GM21423 (cell line): Measurements from ENCODE around the gene HEPHL1.
A peak's percentile ranks its signal among the peaks of the same experiment; 100 is the strongest.
"Not testable (repeated sequence)": the region's sequence is repeated elsewhere in the genome, so short reads cannot be mapped to it uniquely, and the experiment has no call there.

Source experiments
- ATAC-seq: cut with Tn5 transposase; IDR thresholded peaks from one replicate; pipeline ENCODE4 v1.9.1; 2021; ENCODE audit warnings: mild to moderate bottlenecking, moderate library complexity; ENCODE audit not compliant: unreplicated experiment

HEPHL1 gene

GRCh38 chr11:94077552-94078293, 56.6 kb downstream of the HEPHL1 start:
- no peak for ATAC-seq

DNA sequence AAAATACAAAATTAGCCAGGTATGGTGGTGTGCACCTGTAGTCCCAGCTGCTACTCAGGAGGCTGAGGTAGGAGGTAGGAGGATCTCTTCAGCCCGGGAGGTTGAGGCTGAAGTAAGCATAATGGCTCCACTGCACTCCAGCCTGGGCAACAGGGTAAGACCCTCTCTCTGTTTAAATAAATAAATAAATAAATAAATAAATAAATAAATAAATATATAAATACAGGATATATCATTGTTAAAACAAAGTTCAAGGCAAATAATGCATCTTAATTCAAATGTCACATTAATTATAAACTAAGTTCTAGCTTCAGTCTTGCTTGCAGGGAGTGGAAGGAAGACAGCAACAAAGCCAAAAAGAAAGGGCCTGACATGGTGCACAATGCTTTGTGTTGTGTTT, 63.0 kb downstream of the HEPHL1 start:
- ATAC-seq, result no peak

DNA sequence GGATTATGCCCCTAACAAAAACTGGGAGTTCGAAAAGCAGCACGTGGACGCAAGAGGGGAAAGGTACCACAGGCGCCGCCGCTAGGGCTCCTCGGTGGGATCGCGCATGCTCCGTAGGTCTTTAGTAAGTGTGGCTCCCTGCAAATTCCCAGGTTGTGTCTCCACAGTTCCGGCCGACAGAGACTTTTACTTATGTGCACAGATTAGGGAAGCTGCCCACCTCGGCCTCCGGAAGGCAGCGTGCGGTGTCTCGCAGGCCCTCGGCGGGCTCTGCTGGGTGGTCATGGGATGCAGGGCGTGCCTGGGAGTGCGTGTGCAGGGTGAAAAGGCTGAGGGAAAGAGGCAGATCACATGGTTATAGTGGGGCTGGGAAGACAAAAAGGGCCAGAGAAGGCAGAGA, 67.8 kb downstream of the HEPHL1 start:
- no peak for ATAC-seq

- ATAC-seq, result no peak
Measured at GRCh38 chr11:94089341-94089740, 68.2 kb downstream of the HEPHL1 start.

DNA sequence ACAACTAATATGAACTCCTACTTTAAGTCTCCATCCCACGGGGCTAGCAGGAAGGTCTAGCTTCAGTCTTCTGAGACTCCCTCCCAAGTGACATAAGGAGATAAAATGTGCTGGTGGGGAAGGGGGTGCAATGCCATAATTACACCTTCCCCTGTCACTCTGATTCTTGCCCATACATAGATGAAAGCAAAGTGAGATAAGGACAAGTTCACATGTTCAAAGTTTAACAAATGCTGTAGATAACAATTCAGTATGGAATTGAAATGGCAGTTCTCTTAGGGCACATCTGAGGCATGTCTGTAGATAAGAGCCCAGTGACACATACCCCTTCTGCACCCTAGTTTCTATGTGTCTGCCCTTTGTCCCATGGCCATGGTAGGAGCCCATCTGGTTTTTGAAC, 69.2 kb downstream of the HEPHL1 start:
- no peak for ATAC-seq

- no peak for ATAC-seq
Measured at GRCh38 chr11:94091091-94091490, 69.9 kb downstream of the HEPHL1 start.

GRCh38 chr11:94100253-94100652, 79.1 kb downstream of the HEPHL1 start:
- no peak for ATAC-seq

- ATAC-seq, result no peak
Measured at GRCh38 chr11:94103471-94103870, 82.3 kb downstream of the HEPHL1 start.

- no peak for ATAC-seq
Measured at GRCh38 chr11:94104734-94105133, 83.6 kb downstream of the HEPHL1 start.

GRCh38 chr11:94106716-94107115, 85.6 kb downstream of the HEPHL1 start:
- ATAC-seq, result no peak

GRCh38 chr11:94107363-94107762, 86.2 kb downstream of the HEPHL1 start:
- no peak for ATAC-seq

GRCh38 chr11:94111241-94111640, 90.1 kb downstream of the HEPHL1 start:
- no peak for ATAC-seq

- no peak for ATAC-seq
Measured at GRCh38 chr11:94111660-94112059, 90.5 kb downstream of the HEPHL1 start.

- ATAC-seq, result no peak
Measured at GRCh38 chr11:94112206-94112953, 91.2 kb downstream of the HEPHL1 start.

- ATAC-seq, result no peak
Measured at GRCh38 chr11:94117197-94117574, 96.0 kb downstream of the HEPHL1 start.

DNA sequence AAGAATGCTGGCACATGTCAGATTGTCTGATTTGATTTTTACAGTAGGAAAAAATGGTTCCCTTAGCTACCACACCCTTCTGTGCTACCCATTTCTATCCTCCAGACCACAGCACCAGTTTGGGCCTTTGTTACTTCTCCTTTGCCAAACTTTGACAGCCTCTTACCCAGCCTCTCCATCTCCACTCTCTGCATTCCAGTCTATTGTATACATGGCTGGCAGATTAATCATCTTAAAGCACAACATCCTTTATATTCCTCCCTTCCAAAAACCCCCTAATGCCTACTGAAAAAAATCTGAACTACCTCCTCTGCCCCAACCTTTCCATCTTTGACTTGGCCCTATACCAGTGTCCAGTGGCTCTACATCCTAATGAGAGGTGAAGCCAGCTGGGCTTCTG, 96.7 kb downstream of the HEPHL1 start:
- ATAC-seq, result no peak

GRCh38 chr11:94119676-94120075, 98.5 kb downstream of the HEPHL1 start:
- ATAC-seq, result not testable (repeated sequence)

- ATAC-seq, result not testable (repeated sequence)
Measured at GRCh38 chr11:94120516-94120915, 99.4 kb downstream of the HEPHL1 start.

DNA sequence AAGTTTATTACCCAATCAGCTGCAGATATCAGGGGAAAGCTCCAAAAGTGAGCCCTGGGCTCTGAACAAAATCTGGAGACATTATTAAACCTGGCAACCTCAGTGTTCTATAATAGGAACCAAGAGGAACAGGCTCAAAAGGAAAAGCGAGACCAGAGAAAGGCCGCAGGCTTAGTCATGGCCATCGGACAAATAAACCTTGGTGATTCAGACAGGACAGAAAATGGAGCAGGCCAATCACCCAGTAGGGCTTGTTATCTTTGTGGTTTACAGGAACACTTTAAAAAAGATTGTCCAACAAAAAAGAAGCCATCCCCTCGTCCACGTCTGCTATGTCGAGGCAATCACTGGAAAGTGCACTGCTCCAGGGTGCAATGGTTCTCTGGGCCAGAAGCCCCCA, 99.8 kb downstream of the HEPHL1 start:
- no peak for ATAC-seq

- no peak for ATAC-seq
Measured at GRCh38 chr11:94125407-94126115, 104.4 kb downstream of the HEPHL1 start.

DNA sequence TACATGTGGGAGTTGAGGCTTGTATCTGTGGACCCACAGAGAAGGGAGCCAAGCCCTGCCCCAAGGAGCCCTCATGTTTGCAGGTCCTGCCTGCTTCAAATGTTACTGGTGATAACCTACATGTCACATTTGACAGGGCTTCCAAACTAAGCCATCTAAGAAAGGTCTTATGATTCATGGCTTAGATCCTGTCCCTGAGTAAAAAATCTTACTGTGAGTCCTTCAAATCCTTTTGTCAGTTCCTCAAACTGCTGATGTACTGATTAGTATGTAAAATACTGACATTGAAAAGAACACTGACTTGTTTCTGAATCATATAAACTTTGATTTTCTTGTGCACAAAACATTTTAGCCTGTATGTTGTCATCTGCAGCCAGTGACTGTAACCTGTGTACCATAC, 106.5 kb downstream of the HEPHL1 start:
- no peak for ATAC-seq

GRCh38 chr11:94128291-94128745, 107.2 kb downstream of the HEPHL1 start:
- peak; percentile 12 for ATAC-seq
